Embryonic facial prominence (tissue), 1 donor: Measurements from ENCODE around the gene LDAH.

Source experiments
- DNase-seq: peaks from one replicate; pipeline ENCODE4 v3.0.0-alpha.2; 2016; ENCODE audit errors: extremely low spot score

LDAH gene

GRCh38 chr2:20652673-20653575 lies 170.0 kb downstream of the LDAH start:
- DNase-seq, result no peak

- DNase-seq, result no peak
These were observed 170.8 kb downstream of the LDAH start for GRCh38 chr2:20652141-20652540.

- DNase-seq, result no peak
These were observed 171.2 kb downstream of the LDAH start for GRCh38 chr2:20651731-20652099.

- peak; percentile 53 for DNase-seq
These were observed 171.8 kb downstream of the LDAH start, which contains the start of gene HS1BP3 for GRCh38 chr2:20650877-20651730. TSS of gene HS1BP3 (minus strand) at chr2:20651098. CDS start at chr2:20651063, 35 bp downstream.

- DNase-seq, result no peak
These were observed 172.5 kb downstream of the LDAH start for GRCh38 chr2:20650393-20650876.

GRCh38 chr2:20649976-20650375 lies 172.9 kb downstream of the LDAH start:
- DNase-seq, result no peak

- no peak for DNase-seq
These were observed 173.3 kb downstream of the LDAH start for GRCh38 chr2:20649576-20649975.

- no peak for DNase-seq
These were observed 174.1 kb downstream of the LDAH start for GRCh38 chr2:20648831-20649230.

GRCh38 chr2:20648206-20648605 lies 174.7 kb downstream of the LDAH start:
- DNase-seq, result no peak

- no peak for DNase-seq
These were observed 175.2 kb downstream of the LDAH start for GRCh38 chr2:20647738-20648137.

- no peak for DNase-seq
These were observed 175.7 kb downstream of the LDAH start for GRCh38 chr2:20647211-20647610.

GRCh38 chr2:20646446-20646845 lies 176.5 kb downstream of the LDAH start:
- DNase-seq, result no peak

- DNase-seq, result no peak
These were observed 177.1 kb downstream of the LDAH start for GRCh38 chr2:20645761-20646160.

GRCh38 chr2:20645301-20645701 lies 177.6 kb downstream of the LDAH start:
- DNase-seq, result no peak

GRCh38 chr2:20643826-20644225 lies 179.1 kb downstream of the LDAH start:
- DNase-seq, result no peak

GRCh38 chr2:20643060-20643459 lies 179.8 kb downstream of the LDAH start:
- DNase-seq, result no peak

GRCh38 chr2:20642055-20642971 lies 180.6 kb downstream of the LDAH start:
- DNase-seq, result peak; percentile 47

GRCh38 chr2:20641123-20641985 lies 181.5 kb downstream of the LDAH start:
- no peak for DNase-seq

- DNase-seq, result no peak
These were observed 182.3 kb downstream of the LDAH start for GRCh38 chr2:20640411-20641122.
